Measurements from ENCODE around the gene SLX1B.
A peak's percentile ranks its signal among the peaks of the same experiment; 100 is the strongest.
"Not testable (repeated sequence)": the region's sequence is repeated elsewhere in the genome, so short reads cannot be mapped to it uniquely, and the experiment has no call there.

The SLX1B gene

GRCh38 chr16:29482276-29482675 is 27.9 kb downstream of the SLX1B start:
- not testable (repeated sequence) for H3K27me3 Mint-ChIP-seq; ATAC-seq (ENCODE audit: low read depth); H3K27ac Mint-ChIP-seq; H3K9me3 Mint-ChIP-seq; H3K4me3 Mint-ChIP-seq; H3K4me1 Mint-ChIP-seq; H3K36me3 Mint-ChIP-seq
- peak in 1 of 2 donors; percentile 18 for DNase-seq (ENCODE audit: low spot score in 2 of 2)

GRCh38 chr16:29506308-29506707 is 52.0 kb downstream of the SLX1B start, which contains the start of gene NPIPB12:
Gene NPIPB12, minus strand, starts transcription at chr16:29506408.
- H3K36me3 Mint-ChIP-seq; H3K27ac Mint-ChIP-seq; H3K27me3 Mint-ChIP-seq; H3K9me3 Mint-ChIP-seq; DNase-seq (ENCODE audit: low spot score in 2 of 2); H3K4me3 Mint-ChIP-seq; ATAC-seq (ENCODE audit: low read depth); H3K4me1 Mint-ChIP-seq: not testable (repeated sequence)
